Liver (tissue), 3 donors: ENCODE data around the gene NPC2.

Experiments
- CTCF ChIP-seq: fragments of 150-350 bp; IDR thresholded peaks from 2 replicates; pipeline ENCODE4 v1.5.1; 2017; ENCODE audit warnings: improper control_type of control experiment, low read depth, low read length; ENCODE audit not compliant: missing input control
- EGR1 ChIP-seq, 2 donors: IDR thresholded peaks; 2 replicates each; pipeline ENCODE4 v1.6.1; 2016 to 2018; ENCODE audit warnings: antibody characterized with exemption in 2 of 2, low read depth in 2 of 2
- JUND ChIP-seq, 2 donors: IDR thresholded peaks; 2 replicates each; pipeline ENCODE4 v1.6.1; 2016; ENCODE audit warnings: antibody characterized with exemption in 2 of 2
- REST ChIP-seq: IDR thresholded peaks from 2 replicates; pipeline ENCODE4 v1.6.1; 2016; ENCODE audit warnings: antibody characterized with exemption, mild to moderate bottlenecking
- TAF1 ChIP-seq: conservative IDR thresholded peaks from 2 replicates; pipeline ENCODE4 v1.6.1; 2016; ENCODE audit warnings: antibody characterized with exemption, mild to moderate bottlenecking
- donor health status: healthy.
- donor health status: healthy.

GRCh38 chr14:74474376-74474775, 18.7 kb downstream of the NPC2 start:
- TF ChIP-seq TAF1 (no peak), EGR1 (IDR thresholded peaks at IDR 0.05; ENCODE audit: low read depth in 2 of 2) (no peak), REST (no peak), CTCF (no peak), JUND (IDR thresholded peaks at IDR 0.05) (no peak)
